CD1c-positive myeloid dendritic cell (primary cell): ENCODE measurements around the gene LTBP1.
"Not testable (repeated sequence)": the region's sequence is repeated elsewhere in the genome, so short reads cannot be mapped to it uniquely, and the experiment has no call there.

Experiments used
- DNase-seq: peaks from one replicate; pipeline ENCODE4 v3.0.0-alpha.2; 2016; ENCODE audit errors: extremely low spot score

LTBP1 gene

GRCh38 chr2:32946314-32947075 is at the start of gene LTBP1:
TSS of gene LTBP1 (plus strand) at chr2:32946953. CDS start at chr2:32947325, 372 bp downstream.
- DNase-seq, result peak; percentile 51

DNA sequence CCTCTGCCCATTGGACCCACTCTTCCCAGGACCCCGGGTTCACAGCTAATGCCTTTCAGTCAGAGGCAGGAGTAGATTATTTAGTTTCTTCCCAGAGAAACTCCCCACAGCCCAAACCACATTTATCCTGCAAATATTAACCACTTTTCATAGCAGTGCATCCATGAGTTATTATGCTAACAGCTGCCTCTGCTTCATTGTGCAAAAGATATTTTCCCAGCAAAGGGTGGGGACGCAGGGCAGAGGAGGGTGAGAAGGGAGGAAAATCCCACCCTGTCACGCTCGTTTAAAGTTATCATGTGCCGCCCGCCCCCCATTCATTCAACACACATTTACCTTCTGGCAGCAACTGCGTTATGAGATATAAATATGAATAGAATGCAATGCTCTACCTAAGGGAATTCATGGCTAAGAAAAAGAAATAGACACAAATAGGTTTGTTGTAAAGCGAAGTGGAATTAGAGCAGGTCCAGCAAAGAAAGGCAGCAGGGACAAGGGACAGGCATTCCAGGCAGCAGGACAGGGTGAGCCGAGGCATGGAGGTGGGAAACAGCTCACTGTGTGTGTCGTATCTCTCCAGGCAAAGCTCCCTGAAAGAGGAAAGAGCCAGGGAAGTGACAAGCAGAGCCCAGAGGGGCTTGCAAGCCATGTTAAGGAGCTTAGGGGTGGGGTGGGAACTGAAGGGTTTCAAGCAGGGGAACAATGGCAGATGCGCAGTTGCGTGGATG is 46.3 kb upstream of the LTBP1 start:
- DNase-seq, result no peak

GRCh38 chr2:32901313-32901712 is 45.4 kb upstream of the LTBP1 start:
- DNase-seq, result no peak

DNA sequence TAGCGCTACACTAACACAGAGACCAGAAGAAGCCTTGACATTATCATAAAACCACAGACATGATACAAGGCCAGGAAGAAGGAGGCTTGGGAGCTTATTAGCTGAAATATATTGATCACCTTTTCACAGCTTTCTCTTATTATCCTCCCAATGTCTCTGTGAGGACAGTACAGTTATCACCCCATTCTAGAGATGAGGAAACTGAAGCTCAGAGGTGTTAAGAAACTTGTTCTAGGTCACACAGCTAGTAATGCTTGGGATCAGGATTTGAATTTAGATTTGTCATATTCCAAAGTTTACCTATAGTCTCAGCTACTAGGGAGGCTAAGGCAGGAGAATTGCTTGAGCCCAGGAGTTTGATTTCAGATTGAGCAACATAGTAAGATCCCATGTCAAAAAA is 44.6 kb upstream of the LTBP1 start:
- no peak for DNase-seq

GRCh38 chr2:32902986-32903385 is 43.8 kb upstream of the LTBP1 start:
- no peak for DNase-seq

GRCh38 chr2:32904074-32904473 is 42.7 kb upstream of the LTBP1 start:
- no peak for DNase-seq

GRCh38 chr2:32904751-32905150 is 42.0 kb upstream of the LTBP1 start:
- no peak for DNase-seq

GRCh38 chr2:32905270-32905669 is 41.5 kb upstream of the LTBP1 start:
- DNase-seq, result no peak

GRCh38 chr2:32910883-32911598 is 35.7 kb upstream of the LTBP1 start:
- DNase-seq, result no peak

- DNase-seq, result no peak
These were observed 31.1 kb upstream of the LTBP1 start for GRCh38 chr2:32915694-32916093.

GRCh38 chr2:32918774-32919173 is 28.0 kb upstream of the LTBP1 start:
- no peak for DNase-seq

- DNase-seq, result not testable (repeated sequence)
These were observed 26.9 kb upstream of the LTBP1 start for GRCh38 chr2:32919901-32920300.

DNA sequence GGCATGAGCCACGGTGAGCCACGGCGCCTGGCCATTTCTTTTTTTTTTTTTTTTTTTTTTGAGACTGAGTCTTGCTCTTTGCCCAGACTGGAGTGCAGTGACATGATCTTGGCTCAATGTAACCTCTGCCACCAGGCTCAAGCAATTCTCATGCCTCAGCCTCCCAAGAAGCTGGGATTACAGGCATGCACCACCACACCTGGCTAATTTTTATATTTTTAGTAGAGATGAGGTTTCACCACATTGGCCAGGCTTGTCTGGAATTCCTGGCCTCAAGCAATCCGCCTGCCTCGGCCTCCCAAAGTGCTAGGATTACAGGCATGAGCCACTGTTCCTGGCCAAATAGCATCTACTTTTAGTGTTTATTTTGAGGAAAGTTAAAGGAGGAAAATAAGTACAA is 25.3 kb upstream of the LTBP1 start:
- DNase-seq, result not testable (repeated sequence)

- DNase-seq, result no peak
These were observed 24.3 kb upstream of the LTBP1 start for GRCh38 chr2:32922501-32922900.

- DNase-seq, result no peak
These were observed 23.6 kb upstream of the LTBP1 start for GRCh38 chr2:32923109-32923508.

DNA sequence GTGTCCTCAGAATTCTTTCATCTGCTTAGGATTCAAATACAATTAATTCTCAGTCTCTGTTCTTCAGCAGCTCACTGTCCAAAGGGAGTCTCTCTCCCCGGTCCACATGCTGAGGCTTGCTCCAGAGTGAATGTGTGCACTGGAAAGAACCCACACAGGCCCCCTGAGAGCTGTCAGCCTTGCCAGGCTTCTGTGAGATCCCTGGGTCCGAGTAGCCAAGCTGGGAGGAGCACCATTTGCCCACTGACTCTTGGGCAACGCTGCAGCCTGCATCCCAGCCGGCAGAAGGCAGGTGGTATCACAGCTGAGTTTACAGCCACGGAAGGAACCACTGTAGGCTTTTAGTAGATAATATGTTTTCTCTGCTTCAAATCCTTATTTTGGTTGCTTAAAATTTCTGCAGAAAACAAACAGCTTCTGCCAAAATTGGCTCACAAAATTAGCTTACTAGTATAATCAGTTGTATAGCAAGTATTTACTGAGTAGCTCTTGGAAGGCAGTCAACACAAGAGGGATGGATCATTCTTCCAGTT is 21.4 kb upstream of the LTBP1 start:
- DNase-seq, result no peak

DNA sequence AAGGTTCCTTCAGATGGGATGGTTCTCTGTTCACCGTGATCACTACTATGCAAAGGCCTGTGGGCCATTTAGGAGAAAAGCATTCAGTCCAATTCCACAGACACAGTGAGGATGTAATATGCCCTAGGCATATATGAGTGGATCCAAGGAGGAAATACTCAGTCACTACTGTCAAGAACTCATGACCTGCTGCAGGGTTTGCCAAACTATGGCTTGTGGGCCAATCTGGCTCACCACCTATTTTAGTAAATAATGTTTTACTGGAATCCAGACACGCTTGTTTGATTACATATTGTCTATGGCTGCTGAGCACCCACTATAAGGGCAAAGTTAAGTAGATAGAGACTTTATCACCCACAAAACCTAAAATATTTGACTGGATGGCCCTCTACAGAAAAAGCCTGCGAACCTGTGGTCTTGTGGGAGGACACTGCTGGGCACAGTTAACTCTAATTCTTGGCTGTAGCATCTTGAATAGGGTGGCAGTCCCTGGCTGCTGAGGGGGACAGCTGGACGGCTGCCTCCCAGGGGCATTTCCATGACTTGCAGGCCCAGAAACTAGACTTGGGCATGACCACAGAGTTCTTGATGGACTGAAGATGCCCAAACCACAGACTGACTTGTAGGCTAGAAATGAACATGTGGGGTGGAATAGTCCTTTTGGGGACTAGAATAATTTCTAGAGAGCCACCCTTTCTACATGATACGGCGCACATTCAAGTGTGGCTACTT is 20.6 kb upstream of the LTBP1 start:
- DNase-seq, result no peak

DNA sequence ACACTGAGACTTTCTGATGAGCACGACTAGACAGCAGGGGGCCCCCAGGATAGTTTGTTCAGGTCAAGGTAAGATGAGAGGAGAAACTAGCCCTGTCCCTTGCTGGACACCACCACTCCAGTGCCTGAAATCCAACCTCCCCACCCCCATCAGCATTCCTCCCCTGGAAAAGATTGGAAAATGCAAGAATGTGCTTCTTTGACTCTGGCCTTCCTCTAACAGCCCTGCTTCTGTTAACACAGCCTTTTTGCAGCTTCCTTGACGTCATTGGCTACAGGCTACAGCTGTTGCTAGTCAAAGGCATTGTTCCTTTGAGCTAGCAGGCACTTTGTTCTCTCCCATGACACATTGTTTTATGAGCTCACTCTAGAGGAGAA is 20.1 kb upstream of the LTBP1 start:
- no peak for DNase-seq

DNA sequence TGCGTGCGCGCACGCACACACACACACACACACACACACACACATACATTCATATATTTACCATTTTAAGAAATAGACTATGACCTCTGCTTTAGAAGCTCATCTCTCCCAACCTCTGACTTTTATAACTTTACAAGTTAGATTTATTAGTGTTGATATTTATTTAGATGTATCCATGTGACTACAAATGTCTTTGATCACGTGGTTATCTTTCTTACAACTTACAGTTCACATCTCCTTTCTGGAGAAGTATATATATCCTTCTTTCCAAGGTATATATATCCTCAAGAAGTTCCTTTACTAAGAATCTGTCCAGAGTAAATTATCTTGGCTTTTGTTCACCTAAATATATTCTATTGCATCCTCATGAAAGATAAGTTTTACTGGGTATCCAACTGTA is 16.3 kb upstream of the LTBP1 start:
- no peak for DNase-seq

- no peak for DNase-seq
These were observed 15.2 kb upstream of the LTBP1 start for GRCh38 chr2:32931519-32931918.

DNA sequence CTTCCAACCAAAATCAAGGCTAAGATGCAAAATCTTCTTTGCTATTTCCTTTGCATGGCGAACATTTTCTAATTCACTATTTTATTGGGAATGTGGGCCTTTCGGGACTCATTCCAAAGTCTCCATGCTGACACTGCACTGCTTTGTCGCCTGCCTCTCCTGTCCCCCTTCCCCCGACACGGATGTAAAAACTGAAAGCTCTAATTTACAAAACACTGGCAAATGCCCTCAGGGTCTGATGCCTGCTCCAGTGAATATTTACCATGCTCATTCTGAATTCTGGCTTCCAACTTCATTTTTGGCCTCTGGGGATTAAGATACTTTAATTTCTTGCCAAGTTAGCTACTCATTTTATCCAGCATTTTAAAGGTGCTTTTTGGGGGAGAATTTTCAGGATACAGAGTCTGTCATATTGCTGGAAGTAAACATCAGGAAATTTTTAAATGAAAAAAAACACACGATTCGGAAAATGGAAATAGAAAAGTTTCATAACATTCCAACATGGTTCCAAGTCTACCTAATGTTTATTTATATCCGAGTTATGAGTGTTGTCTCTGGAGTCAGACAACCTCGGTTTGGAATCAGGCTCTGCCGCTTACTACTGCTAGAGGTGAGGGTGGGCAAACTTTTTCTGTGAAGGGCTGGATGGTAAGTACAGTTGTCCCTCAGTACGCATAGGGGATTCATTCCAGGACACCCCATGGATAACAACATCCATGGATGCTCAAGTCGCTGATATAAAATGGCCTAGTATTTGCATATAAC is 14.6 kb upstream of the LTBP1 start:
- no peak for DNase-seq
